NT2/D1 (cell line): Measurements from ENCODE around the gene GCSAM.

Experiments used
- DNase-seq: peaks from one replicate; pipeline ENCODE4 v3.0.0-alpha.2; 2011; ENCODE audit warnings: low read depth, low spot score
- H3K27me3 ChIP-seq: 2 replicates; pipeline ENCODE4 v1.6.0; 2011; ENCODE audit warnings: mild to moderate bottlenecking; ENCODE audit not compliant: insufficient read length, insufficient read depth
- H3K36me3 ChIP-seq: 2 replicates; pipeline ENCODE4 v1.6.1; 2011; ENCODE audit warnings: mild to moderate bottlenecking, low read length, mixed read lengths; ENCODE audit not compliant: insufficient read depth, insufficient read length
- H3K4me1 ChIP-seq: 2 replicates; pipeline ENCODE4 v1.5.1; 2011; ENCODE audit not compliant: insufficient read depth, insufficient read length
- H3K4me3 ChIP-seq: 2 replicates; pipeline ENCODE4 v1.5.1; 2011; ENCODE audit warnings: low read depth; ENCODE audit not compliant: insufficient read length
- H3K9ac ChIP-seq: 2 replicates; pipeline ENCODE4 v1.6.0; 2011; ENCODE audit warnings: low read depth; ENCODE audit not compliant: insufficient read length
- H3K9me3 ChIP-seq: 2 replicates; pipeline ENCODE4 v1.5.1; 2011; ENCODE audit warnings: mild to moderate bottlenecking, low read length; ENCODE audit not compliant: insufficient read depth
- SUZ12 ChIP-seq: IDR thresholded peaks from 2 replicates; pipeline ENCODE4 v1.6.1; 2011; ENCODE audit not compliant: insufficient read length, insufficient read depth; ENCODE audit errors: extremely low read depth
- YY1 ChIP-seq: IDR thresholded peaks from 2 replicates; pipeline ENCODE4 v1.6.1; 2011; ENCODE audit not compliant: insufficient read length, insufficient read depth
- ZNF274 ChIP-seq: IDR thresholded peaks from 2 replicates; pipeline ENCODE4 v1.6.1; 2011; ENCODE audit warnings: mild to moderate bottlenecking, low read depth, low read length

The GCSAM gene

GRCh38 chr3:112096176-112096575, 36.9 kb downstream of the GCSAM start:
- H3K9me3 ChIP-seq, result no peaks in the 10 kb centered on the region
- H3K27me3 ChIP-seq, result no peaks in the 10 kb centered on the region
- TF ChIP-seq YY1, result no peak
- no peak for TF ChIP-seq ZNF274
- no peak for TF ChIP-seq SUZ12
- H3K4me1 ChIP-seq, result peaks cover 3% of the 10 kb centered on the region
- H3K4me3 ChIP-seq, result no peak overlapping the region
- no peak overlapping the region for H3K9ac ChIP-seq
- peaks cover 27% of the 10 kb centered on the region for H3K36me3 ChIP-seq
- DNase-seq, result no peak

DNA sequence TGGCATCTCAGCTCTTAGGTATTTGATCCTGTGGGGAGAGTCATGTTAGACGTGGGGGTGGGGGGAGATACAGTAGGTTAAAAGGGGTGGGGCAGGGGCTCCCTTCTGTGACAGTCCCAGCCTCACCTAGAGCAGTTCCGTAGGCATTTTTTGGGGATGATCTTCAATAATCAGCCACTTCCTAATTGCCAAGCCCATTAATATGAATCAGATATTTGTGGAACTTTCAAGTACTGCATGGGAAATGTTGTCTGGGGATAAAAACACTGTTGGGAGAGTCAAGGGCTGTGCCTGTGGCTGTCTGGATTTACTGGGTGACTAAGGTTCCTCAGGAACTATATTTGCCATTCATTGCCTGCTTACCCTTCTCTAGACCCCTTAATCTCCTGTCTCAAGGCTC, 37.3 kb downstream of the GCSAM start:
- Histone ChIP-seq H3K9me3 (no peaks in the 10 kb centered on the region), H3K27me3 (no peaks in the 10 kb centered on the region), H3K4me3 (no peak overlapping the region), H3K9ac (no peak overlapping the region), H3K4me1 (peaks cover 3% of the 10 kb centered on the region), H3K36me3 (peaks cover 27% of the 10 kb centered on the region)
- TF ChIP-seq YY1, result no peak
- TF ChIP-seq ZNF274, result no peak
- no peak for TF ChIP-seq SUZ12
- DNase-seq, result no peak

DNA sequence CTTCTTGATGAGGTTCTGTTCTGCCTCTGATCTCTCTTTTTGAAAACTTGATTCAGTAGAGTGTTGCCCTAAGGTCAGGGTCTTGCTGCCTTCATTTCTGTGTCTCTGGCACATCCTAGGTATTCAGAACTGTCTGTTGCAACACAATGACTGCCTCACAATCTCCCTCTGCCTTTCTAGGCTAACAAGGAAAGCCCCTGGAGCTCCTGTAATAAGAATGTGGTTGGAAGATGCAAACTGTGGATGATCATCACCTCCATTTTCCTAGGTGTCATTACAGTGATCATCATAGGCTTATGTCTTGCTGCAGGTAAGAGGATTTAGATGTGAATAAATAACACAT, 39.9 kb downstream of the GCSAM start:
- H3K9ac ChIP-seq, result no peak overlapping the region

DNA sequence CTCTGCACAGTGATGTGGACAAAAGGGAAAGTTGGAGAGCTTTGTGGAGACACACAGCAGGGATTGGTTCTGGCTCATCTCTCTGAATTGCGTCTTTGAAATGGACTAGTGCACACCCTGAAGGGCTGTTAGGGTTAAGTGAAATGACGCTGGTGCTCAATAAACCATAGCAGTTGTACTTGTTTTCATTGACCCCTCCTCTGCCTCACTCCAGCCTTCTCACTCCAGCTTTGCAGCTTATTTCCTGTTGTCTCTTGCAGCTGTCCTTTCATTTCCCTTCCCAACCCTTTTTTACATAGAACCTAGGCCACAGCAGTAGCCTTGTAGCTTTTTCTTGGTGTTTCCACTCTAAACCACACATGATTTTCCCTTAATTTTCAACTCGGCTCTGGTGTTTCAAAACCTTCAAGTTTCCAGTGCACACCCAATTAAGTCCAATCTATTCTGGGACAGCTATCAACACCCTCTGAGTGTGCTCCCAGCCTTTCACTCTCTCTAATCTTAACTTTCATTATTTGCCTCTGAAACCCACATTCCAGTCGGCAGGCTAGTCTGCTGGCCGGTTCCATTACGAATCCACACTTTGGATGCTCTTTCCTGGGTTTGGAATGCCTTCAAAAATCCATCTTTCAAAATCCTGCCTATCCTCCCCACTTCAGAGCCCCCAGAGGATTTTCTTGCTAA, 40.4 kb downstream of the GCSAM start:
- Histone ChIP-seq H3K9me3 (no peaks in the 10 kb centered on the region), H3K9ac (no peak overlapping the region), H3K4me1 (peaks cover 3% of the 10 kb centered on the region), H3K27me3 (no peaks in the 10 kb centered on the region), H3K36me3 (peaks cover 32% of the 10 kb centered on the region), H3K4me3 (no peak overlapping the region)
- TF ChIP-seq ZNF274 (no peak), SUZ12 (no peak), YY1 (no peak)
- DNase-seq, result no peak

More for the DNA sequence above, 39.9 kb downstream of the GCSAM start:
- no peak for DNase-seq
- H3K4me1 ChIP-seq, result peaks cover 3% of the 10 kb centered on the region
- peaks cover 27% of the 10 kb centered on the region for H3K36me3 ChIP-seq
- no peak overlapping the region for H3K4me3 ChIP-seq
- no peaks in the 10 kb centered on the region for H3K9me3 ChIP-seq
- no peaks in the 10 kb centered on the region for H3K27me3 ChIP-seq
- TF ChIP-seq SUZ12, result no peak
- TF ChIP-seq ZNF274, result no peak
- TF ChIP-seq YY1, result no peak

- DNase-seq, result no peak
- H3K9ac ChIP-seq, result no peak overlapping the region
- H3K4me1 ChIP-seq, result peaks cover 3% of the 10 kb centered on the region
- H3K9me3 ChIP-seq, result no peaks in the 10 kb centered on the region
- no peak for TF ChIP-seq ZNF274
- no peak for TF ChIP-seq SUZ12
- no peak overlapping the region for H3K4me3 ChIP-seq
- no peaks in the 10 kb centered on the region for H3K27me3 ChIP-seq
- peaks cover 30% of the 10 kb centered on the region for H3K36me3 ChIP-seq
Measured at GRCh38 chr3:112090887-112091586, 42.0 kb downstream of the GCSAM start.

GRCh38 chr3:112089956-112090886, 42.8 kb downstream of the GCSAM start:
- DNase-seq, result no peak
- no peak overlapping the region for H3K9ac ChIP-seq

More at GRCh38 chr3:112089956-112090886, 42.8 kb downstream of the GCSAM start:
- no peaks in the 10 kb centered on the region for H3K9me3 ChIP-seq
- TF ChIP-seq ZNF274, result no peak
- TF ChIP-seq YY1, result no peak
- no peak for TF ChIP-seq SUZ12
- peaks cover 7% of the 10 kb centered on the region for H3K4me1 ChIP-seq
- peaks cover 7% of the 10 kb centered on the region for H3K27me3 ChIP-seq
- no peak overlapping the region for H3K4me3 ChIP-seq
- H3K36me3 ChIP-seq, result peaks cover 27% of the 10 kb centered on the region
